GM18508 (cell line): ENCODE results near the gene CEP112.
"Not testable (repeated sequence)": the region's sequence is repeated elsewhere in the genome, so short reads cannot be mapped to it uniquely, and the experiment has no call there.

Experiments used
- ATAC-seq: cut with Tn5 transposase; IDR thresholded peaks from one replicate; pipeline ENCODE4 v1.9.1; 2021; ENCODE audit warnings: moderate number of reproducible peaks; ENCODE audit not compliant: insufficient read depth, unreplicated experiment

The CEP112 gene

DNA sequence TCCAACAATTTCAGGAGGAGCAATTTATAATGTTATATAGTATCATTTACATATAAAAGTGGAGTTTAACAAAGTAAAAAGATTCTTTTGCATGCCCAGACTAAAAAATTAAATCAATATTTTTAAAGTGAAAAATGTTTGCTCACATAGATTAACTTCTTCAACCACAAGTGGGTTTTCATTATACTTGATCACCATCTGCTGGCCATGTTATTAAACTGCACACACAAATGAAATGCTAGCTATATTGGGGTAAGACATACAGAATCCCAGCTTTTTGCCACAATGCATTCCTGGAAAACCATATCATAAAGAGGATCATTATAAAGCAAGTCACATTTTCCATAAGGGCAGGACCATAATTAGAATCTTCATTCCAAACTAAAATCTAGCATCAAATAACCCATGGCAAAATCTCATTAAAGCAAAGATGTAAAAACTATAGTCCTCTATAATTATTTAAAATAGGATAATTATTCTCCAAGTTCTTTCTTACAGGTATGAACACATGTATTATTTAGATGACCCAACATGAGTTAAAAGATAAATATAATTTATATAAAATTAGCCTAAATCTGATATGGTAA is 26.3 kb downstream of the CEP112 start:
- ATAC-seq: no peak

DNA sequence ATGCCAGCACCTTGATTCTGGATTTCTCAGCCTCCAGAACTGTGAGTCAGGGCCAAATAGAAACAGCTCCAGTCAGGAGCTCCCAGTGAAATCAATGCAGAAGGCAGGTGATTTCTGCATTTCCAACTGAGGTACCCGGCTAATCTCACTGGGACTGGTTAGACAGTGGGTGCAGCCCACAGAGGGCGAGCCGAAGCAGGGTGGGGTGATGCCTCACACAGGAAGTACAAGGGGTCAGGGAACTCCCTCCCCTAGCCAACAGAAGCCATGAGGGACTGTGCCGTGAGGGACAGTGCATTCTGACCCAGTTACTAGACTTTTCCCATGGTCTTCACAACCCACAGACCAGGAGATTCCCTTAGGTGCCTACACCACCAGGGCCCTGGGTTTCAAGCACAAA is 36.9 kb downstream of the CEP112 start:
- not testable (repeated sequence) for ATAC-seq

DNA sequence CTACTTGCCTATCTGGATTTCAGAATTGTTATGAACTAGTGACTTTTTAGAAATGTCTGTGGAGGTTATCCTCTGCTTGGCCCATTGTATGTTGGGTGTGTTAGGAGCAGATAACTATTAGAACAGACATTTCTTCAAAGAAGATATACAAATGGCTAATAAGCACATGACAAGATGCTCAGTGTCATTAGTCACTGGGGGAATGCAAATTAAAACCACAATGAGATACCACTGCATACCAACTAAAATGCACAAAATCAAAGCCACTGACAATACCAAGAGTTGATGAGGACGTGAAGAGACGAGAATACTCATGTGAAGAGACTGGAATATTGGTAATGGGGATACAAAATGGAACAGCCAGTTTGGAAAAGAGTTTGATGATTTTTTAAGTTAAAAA is 39.2 kb downstream of the CEP112 start:
- ATAC-seq: no peak

DNA sequence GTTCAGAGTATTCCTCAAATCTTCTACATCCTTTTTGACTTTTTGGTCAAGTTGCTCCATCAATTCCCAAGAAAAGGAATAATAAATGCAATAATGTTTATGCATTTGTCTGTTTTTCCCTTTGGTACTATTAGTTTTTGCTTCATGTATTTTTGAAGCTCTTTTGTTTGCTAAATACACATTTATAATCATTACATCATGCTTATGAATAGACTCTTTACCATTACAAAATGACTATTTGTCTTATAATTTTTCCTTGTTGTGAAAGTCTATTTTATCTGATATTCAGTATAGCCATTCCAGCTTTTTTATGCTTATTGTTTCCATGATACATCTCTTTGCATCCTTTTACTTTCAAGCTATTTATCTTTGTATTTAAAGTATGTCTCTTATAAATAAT is 41.2 kb downstream of the CEP112 start:
- no peak for ATAC-seq

DNA sequence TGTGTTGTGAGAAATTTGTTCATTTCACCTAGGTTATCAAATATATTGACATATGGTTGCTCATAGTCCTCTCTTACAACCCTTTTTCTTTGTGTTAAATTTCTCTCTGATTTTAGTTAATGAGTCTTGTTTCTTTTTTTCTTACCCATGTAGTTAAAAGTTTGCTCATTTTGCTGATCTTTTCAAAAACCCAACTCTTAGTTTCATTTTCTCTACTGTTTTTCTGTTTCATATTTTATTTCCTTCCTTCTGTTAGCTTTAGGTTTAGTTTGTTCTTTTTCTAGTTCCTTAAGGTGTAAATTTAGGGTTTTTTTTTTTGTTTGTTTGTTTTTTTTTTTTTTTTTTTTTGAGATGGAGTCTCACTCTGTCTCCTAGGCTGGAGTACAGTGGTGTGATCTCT is 42.4 kb downstream of the CEP112 start:
- ATAC-seq: no peak

DNA sequence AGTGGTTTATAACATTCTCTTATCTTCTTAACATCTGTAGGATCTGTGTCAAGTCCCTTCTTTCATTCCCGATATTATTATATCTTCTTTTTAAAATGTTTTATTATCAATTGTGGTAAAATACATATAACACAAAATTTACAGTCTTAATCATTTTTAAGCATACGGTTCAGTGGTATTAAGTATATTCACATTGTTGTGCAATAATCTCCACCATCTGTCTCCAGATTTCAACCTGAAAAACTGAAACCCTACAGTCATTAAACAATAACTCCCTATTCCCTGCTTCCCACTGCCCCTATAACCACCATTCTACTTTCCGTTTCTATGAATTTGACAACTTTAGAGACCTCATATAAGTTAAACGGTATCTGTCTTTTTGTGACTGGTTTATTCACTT is 45.5 kb downstream of the CEP112 start:
- no peak for ATAC-seq

DNA sequence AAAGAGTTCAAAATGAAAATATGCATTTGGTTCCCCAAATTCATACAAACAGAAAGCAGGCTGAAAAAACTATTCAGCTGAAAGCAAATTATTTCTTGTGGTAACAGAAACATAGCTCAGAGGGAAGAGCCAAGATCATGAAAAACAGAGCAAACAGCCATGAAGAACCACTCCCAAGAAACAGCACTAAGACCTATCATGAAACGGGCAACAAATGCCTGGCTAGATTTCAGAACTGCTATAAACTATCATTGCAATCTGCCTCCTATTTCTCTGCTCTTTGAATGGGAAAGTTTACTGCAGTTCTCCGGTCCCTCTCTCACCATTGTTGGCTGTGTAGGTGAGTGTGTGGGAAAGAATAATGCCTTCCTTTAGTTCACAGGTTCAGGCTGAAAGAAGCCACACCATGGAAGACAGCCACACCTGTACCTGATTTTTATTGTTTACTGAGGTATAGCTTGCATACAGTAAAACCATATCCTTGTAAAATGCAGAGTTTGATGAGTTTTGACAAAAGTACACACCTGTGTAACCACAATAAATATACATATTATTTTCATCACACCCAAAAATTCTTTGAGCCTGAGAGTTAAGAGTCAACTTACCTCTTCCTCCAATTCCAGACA is 48.2 kb downstream of the CEP112 start:
- no peak for ATAC-seq

DNA sequence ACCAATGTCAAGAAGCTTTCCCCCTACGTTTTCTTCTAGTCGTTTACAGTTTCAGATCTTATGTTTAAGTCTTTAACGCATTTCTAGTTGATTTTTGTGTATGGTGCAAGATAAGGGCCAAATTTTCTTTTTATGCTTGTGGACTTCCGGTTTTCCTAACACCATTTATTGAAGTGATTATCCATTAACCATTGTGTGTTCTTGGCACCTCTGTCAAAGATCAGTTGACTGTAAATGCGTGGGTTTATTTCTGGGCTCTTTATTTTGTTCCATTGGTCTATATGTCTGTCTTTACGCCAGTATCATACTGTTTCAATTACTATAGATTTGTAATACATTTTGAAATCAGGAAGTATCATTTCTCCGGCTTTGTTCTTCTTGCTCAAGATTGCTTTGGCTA is 49.5 kb downstream of the CEP112 start:
- ATAC-seq: no peak

DNA sequence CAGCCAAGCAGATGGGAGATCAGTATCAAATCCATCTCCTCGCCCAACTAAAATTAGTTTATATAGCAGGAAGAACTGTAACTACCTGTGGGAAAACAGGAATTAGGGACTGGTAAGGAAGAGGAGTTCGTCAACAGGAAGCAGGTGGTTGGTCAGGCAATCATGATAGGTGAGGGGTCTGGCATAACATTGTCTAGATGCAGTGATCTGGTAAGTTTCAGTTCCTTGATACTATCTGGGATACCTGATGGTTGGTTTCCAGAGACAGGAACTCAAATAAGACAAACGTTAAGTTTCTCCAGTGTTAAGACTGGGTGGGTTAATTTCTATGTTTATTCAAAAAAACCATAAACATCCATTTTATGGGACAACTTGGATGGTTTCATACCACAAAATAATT is 53.8 kb downstream of the CEP112 start:
- ATAC-seq: no peak

DNA sequence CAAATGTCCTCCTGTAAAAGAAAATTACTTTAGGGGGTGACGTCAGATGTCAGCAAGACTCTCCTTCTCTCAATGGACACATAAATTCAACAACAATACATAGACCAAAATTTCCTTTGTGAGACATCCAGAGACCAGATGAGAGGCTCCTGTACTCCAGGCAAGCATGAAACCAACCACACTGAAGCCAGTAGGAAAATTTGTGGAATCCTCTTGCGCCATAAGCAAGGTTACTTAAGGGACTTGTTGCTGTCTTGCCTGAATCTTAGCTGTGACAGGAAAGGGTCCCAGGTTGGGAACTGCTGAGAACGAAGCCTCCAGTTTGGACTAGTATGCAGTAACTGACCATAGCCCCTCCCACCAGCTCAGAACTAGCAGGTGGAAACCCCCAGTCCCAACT is 56.0 kb downstream of the CEP112 start:
- ATAC-seq: no peak

DNA sequence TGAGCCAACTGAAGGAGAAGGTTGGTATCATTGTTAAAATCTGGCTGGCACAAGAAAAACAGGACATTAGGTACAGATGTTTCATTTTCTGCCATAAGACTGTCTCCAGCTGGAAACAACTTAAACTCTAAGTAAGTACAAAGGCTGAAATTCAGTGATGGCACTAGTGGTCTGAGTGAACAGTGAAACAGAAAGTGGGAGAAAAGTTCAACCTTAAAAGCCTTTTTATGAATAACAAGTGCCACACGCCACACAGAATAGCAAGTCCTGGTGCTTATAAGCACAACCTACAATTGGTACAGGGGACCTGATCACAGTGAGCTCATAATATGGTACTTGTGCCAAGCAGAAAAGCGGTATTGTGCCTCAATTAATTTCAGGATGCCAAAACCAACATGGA is 56.7 kb downstream of the CEP112 start:
- ATAC-seq: no peak

DNA sequence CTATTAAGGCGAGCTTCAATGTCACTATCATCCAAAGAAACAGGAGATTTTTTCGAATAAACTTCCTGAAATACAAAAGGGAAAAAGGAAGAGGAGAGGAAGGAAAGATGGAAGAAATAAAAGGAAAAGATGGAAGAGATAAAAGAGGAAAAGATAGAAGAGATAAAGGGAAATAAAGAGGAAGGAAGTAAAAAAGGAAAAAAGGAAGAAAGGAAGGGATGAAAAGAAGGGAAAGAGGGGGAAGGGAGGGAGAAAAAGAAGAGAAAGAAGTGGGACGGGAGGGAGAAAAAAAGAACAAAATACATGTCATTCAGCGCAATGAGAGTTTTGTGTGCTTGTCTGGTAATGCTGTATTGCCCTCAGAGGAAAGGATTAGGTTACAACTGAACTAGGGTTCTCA is 62.2 kb downstream of the CEP112 start:
- ATAC-seq: no peak

DNA sequence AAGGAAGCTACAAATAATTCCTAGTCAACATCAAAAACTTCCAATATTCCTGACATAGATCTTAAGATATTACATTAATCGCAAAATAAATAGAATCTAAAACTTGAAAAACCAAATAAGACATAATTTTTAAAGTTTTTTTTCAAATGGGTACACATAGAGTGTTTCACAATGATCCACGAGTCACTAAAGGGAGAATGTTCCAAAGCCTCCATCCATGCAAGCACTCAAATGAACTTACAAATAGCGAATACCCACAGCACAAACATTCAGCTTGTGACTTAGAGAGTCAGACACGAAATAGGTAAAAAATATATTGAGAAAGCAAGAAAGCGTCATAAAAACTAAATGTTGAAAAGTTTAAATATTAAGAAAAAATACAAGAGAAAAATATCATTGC is 65.7 kb downstream of the CEP112 start:
- no peak for ATAC-seq

DNA sequence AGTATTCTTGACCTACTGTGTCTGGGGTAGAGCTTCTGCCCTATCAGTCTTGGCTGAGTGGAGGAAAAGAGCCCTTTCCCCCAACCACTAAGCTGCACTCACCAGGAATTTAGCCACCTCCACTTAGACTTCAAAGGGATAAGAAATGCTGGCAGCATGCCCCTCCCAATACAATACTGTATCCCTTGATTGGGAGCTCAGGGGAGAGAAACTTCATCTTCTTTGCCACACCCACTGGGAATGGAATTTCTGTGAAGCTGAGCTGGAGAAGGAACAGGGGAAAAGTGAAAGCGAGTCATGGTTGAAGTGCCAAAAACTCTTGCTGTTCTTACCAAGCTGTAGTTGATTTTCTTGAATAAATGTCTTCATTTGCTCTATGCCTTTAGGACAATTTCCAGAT is 68.8 kb downstream of the CEP112 start:
- ATAC-seq: no peak

DNA sequence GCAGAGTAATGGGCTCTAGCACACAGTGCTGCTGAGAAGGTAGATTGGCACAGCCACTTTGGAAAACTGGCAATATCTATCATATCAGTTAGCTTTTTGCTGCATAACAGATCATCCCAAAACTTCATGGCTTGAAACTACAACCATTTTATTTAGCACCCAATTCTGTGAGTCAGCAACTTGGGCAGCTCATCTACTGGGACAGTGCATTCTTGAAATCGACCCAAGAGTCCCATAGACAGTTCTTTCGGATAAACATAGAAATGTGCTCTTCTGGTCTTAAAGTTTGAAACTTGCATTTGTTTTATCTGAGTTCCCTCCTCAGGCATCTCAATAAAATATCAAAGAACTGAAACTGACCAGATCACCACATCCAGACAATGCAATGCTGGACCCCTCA is 76.7 kb downstream of the CEP112 start:
- ATAC-seq: no peak

DNA sequence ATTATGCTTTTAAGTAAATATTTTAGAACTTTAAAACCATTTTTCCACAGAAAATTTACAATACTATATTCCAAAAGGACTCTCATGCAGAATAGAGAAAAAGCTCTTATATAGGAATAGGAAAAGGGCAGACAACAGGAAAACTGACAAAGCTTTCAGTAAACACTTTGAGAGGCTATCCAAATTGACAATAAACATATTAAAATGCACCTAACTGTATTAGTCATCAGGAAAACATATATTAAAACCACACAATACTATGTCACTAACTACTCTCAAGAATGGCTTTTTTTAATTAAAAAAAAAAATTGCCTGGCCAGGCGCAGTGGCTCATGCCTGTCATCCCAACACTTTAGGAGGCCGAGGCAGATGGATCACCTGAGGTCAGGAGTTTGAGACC is 77.3 kb downstream of the CEP112 start:
- no peak for ATAC-seq

DNA sequence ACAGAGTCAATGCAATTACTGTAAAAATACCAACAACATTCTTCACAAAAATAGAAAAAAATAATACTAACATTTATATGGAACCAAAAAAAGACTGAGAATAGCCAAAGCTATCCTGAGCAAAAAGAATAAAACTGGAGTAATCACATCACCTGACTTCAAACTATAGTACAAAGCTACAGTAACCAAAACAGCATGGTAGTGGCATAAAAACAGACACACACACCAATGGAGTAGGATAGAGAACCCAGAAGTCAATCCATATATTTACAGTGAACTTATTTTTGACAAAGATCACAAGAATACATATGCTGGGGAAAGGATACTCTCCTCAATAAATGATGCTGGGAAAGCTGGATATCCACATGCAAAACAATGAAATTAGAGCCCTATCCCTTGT is 84.2 kb downstream of the CEP112 start:
- no peak for ATAC-seq

DNA sequence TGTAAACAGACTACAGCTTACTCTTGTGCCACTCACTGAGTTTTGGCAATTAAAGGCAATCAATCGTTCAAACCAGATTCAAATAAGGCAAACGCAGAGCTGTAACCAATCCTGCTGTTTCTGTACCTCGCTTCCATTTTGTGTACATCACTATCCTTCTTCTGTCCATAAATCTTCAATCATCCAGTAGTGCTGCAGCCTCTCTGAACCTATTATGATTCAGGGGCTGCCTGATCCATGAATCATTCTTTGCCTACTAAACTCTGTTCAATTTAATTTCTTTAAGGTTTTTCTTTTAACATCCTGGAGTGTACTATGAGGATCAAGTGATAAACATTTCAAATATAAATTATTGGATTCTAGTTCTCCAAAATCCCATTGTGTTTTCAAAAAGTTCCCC is 93.9 kb downstream of the CEP112 start:
- ATAC-seq: no peak

DNA sequence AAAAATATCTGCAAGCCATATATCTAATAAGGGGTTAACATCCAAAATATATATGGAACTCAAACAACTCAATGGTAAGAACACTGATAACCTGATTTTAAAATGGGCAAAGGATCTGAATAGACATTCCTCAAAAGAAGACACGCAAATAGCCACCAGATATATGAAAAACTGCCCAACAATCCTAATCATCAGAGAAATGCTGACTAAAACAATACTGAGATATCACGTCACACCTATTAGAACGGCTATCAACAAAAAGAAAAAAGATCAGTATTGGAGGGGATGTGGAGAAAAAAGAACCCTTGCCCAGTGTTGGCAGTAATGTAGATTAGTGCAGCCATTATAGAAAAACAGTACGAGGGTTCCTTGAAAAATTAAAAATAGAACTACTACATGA is 97.2 kb downstream of the CEP112 start:
- no peak for ATAC-seq

DNA sequence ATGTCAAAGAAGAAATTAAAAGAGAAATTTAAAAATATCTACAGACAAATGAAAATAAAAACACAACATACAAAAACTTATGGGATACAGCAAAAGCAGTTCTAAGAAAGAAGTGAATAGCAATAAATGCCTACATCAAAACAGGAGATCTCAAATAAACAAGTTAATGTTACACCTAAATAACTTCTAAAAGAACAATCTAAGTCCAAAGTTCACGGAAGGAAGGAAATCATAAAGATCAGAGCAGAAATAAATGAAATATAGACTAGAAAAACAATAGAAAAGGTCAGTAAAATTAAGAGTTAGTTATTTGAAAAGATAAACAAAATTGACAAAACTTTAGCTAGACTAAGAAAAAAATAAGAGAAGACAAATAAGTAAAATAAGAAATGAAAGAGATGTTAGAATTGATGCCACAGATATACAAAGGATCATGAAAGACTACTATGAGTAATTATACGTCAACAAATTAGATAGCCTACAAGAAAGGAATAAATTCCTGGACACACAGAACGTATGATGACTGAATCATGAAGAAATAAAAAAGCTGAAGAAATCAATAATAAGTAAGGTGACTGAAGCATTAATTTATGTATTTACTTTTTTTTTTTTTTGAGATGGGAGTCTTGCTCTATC is 100.4 kb downstream of the CEP112 start:
- ATAC-seq: no peak

DNA sequence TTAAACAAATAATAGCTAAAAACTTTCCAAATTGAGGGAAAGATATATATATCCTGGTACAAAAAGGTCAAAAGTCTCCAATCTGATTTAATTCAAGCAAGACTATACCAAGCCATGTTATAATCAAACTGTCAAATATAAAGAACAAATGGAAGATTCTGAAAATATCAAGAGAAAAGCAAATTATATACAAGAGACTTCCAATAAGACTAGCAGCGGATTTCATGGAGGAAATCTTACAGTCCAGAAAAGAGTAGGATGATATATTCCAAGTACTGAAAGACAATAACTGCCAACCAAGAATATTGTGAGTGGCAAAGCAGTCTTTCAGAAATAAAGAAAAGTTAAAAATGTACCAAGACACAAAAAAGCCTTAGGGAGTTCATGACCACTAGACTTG is 102.2 kb downstream of the CEP112 start:
- no peak for ATAC-seq

DNA sequence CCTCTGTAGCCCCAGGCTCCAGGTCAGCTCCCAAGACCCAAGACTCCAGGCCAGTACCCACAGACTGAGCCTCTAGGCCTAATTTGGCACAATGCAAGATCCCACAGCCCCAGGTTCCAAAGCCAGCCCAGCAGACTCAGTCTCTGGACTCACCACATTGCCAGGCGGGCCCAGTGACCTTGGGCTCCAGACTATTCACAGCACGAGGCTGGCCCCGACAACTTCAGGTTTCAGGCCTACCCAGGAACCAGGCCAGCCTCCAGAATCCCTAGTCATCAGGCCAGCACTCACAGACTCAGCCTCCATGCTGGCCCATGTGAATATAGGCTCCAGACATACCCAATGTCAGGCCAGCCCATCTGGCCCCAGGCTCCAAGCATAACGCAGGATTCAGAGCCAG is 103.8 kb downstream of the CEP112 start:
- ATAC-seq: no peak
